ENCODE measurements around the gene NHP2. TPM values are rescaled to one million over a fixed set of nuclear protein-coding genes. Genes with fewer than 3 reads are reported as not detected.

The NHP2 gene
- total RNA-seq, 4 donors from 2014 or later: 104 to 161 (median 138) TPM

- TF ChIP-seq CTCF (IDR thresholded peaks at IDR 0.05; ENCODE audit: low read depth): no peak
Observed at GRCh38 chr5:178119915-178120606, 33.6 kb downstream of the NHP2 start.

DNA sequence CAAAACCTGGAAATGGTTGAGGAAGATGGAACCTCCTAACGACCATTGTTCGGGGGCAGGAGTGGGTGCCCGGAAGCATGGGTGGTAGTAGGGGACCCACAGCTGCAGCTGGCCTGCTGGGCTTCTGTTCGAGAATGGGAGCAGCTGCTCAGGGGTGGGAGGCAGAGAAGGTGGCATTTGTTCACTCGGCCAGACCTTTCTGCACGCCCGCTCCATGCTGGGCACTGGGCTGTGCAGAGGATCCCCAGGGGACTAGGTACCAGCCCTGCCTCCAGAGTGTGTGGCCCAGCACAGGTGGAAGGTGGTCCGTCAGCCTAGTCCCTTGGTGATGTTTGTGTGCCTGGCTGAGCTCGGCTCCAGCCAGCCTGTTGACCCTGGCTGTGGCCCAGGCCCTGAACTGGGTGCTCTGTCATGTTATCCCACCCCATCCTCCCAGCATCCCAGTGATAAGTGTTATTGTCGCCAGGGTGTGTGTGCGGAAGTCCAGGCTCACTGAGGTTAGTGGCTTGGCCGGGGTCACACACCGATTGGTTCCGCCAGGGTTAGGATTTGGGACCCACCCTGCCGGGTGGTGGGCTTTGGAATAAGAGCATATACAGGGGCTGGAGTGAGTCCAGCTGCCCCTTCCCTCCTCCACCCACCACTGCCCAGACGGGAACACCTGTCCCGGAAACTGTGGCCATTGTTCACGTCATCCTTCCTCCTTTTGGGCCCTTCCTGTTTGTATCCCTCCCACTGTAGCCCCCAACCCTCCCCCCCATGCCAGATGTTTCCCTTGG, 35.6 kb downstream of the NHP2 start:
- no peak for TF ChIP-seq CTCF (IDR thresholded peaks at IDR 0.05; ENCODE audit: low read depth)

GRCh38 chr5:178116143-178116885, 37.4 kb downstream of the NHP2 start:
- TF ChIP-seq CTCF (IDR thresholded peaks at IDR 0.05; ENCODE audit: low read depth): no peak

DNA sequence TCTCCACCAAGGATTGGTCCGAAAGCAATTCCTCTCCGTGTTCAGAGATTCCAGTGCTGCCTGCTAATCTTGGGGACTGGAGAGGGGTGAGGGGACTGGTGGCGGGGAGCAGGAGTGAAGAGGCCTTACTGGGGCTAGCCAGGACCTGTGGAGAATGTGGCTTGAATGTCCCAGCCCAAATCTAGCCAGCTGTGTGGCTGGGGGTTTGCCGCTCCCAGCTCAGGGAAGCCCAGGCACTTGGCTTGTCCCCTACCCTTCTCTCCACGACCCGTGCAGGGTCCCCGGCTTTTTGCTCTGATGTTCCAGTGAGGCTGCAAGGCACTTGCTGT, 37.9 kb downstream of the NHP2 start:
- TF ChIP-seq CTCF (IDR thresholded peaks at IDR 0.05; ENCODE audit: low read depth): no peak

GRCh38 chr5:178115136-178115813, 38.4 kb downstream of the NHP2 start:
- TF ChIP-seq CTCF (IDR thresholded peaks at IDR 0.05; ENCODE audit: low read depth): no peak

GRCh38 chr5:178114325-178115135, 39.2 kb downstream of the NHP2 start:
- TF ChIP-seq CTCF (IDR thresholded peaks at IDR 0.05; ENCODE audit: low read depth): no peak

Data from subcutaneous adipose tissue (tissue), 4 donors.